GM23338 (cell line): ENCODE data around the gene CIT. TPM values are rescaled to one million over a fixed set of nuclear protein-coding genes. Genes with fewer than 3 reads are reported as not detected.

Experiments
- ATAC-seq: fragments of 200-7000 bp; cut with Tn5 transposase; 3 replicates; pipeline ENCODE4 v1.9.1; 2020
- DNase-seq: peaks from one replicate; pipeline ENCODE4 v3.0.0-alpha.2; 2015; ENCODE audit warnings: low spot score
- H2AFZ ChIP-seq: fragments of 200-600 bp; sonication (generic); 2 replicates; pipeline ENCODE4 v1.8.0; 2016; ENCODE audit warnings: antibody characterized with exemption, mild to moderate bottlenecking, moderate library complexity
- H3F3A ChIP-seq: fragments of 200-600 bp; sonication (generic); replicated peaks from 2 replicates; pipeline ENCODE4 v1.8.0; 2017; ENCODE audit warnings: antibody characterized with exemption, mixed run types, low read depth
- H3K27ac ChIP-seq: fragments of 200-600 bp; sonication (generic); 2 replicates; pipeline ENCODE4 v1.6.1; 2016; ENCODE audit warnings: low read depth
- H3K27me3 ChIP-seq: fragments of 200-600 bp; sonication (generic); 2 replicates; pipeline ENCODE4 v1.8.0; 2016; ENCODE audit warnings: mild to moderate bottlenecking, mixed run types, moderate library complexity; ENCODE audit not compliant: insufficient read depth
- H3K36me3 ChIP-seq: fragments of 200-600 bp; sonication (generic); 2 replicates; pipeline ENCODE4 v1.8.0; 2016; ENCODE audit warnings: mild to moderate bottlenecking; ENCODE audit not compliant: insufficient read depth
- H3K4me1 ChIP-seq: fragments of 200-600 bp; sonication (generic); 2 replicates; pipeline ENCODE4 v1.8.0; 2016; ENCODE audit warnings: mild to moderate bottlenecking, moderate library complexity; ENCODE audit not compliant: insufficient read depth
- H3K4me2 ChIP-seq: fragments of 200-600 bp; sonication (generic); 2 replicates; pipeline ENCODE4 v1.7.1; 2017; ENCODE audit warnings: mixed run types
- H3K4me3 ChIP-seq: fragments of 200-600 bp; sonication (generic); 2 replicates; pipeline ENCODE4 v1.6.1; 2016; ENCODE audit warnings: mixed run types
- H3K79me2 ChIP-seq: fragments of 200-600 bp; sonication (generic); replicated peaks from 2 replicates; pipeline ENCODE4 v1.8.0; 2017; ENCODE audit warnings: mild to moderate bottlenecking; ENCODE audit not compliant: insufficient read depth
- H3K9me2 ChIP-seq: fragments of 200-600 bp; sonication (generic); 2 replicates; pipeline ENCODE4 v1.8.0; 2017; ENCODE audit not compliant: insufficient read depth
- H4K20me1 ChIP-seq: fragments of 200-600 bp; sonication (generic); replicated peaks from 2 replicates; pipeline ENCODE4 v1.8.0; 2017; ENCODE audit warnings: mild to moderate bottlenecking; ENCODE audit not compliant: insufficient read depth
- H3K27ac Mint-ChIP-seq: 2 replicates; pipeline ENCODE4 v1.8.0; 2020; ENCODE audit warnings: inconsistent platforms, mild to moderate bottlenecking, moderate library complexity, mixed read lengths
- H3K27me3 Mint-ChIP-seq: 3 replicates; pipeline ENCODE4 v1.8.0; 2022; ENCODE audit warnings: low read depth, mild to moderate bottlenecking, moderate library complexity, mixed read lengths, inconsistent platforms; ENCODE audit not compliant: insufficient read depth, poor library complexity
- H3K36me3 Mint-ChIP-seq: 3 replicates; pipeline ENCODE4 v1.8.0; 2021; ENCODE audit warnings: low read depth, mild to moderate bottlenecking, inconsistent platforms, moderate library complexity, mixed read lengths
- H3K4me1 Mint-ChIP-seq: 3 replicates; pipeline ENCODE4 v1.8.0; 2020; ENCODE audit warnings: mild to moderate bottlenecking, inconsistent platforms, mixed read lengths
- H3K4me3 Mint-ChIP-seq: 3 replicates; pipeline ENCODE4 v1.8.0; 2021; ENCODE audit warnings: moderate library complexity, mild to moderate bottlenecking, inconsistent platforms, mixed read lengths
- H3K9me3 Mint-ChIP-seq: 3 replicates; pipeline ENCODE4 v1.8.0; 2020; ENCODE audit warnings: moderate library complexity, mild to moderate bottlenecking, inconsistent platforms, mixed read lengths
- CREB1 ChIP-seq: fragments of 250-450 bp; sonication (Bioruptor Pico); IDR thresholded peaks from 2 replicates; pipeline ENCODE4 v1.5.0; 2020; ENCODE audit warnings: low read depth, mild to moderate bottlenecking, moderate library complexity
- EZH2 ChIP-seq: fragments of 200-600 bp; sonication (generic); IDR thresholded peaks from one replicate; pipeline ENCODE4 v1.8.0; 2017; ENCODE audit warnings: antibody characterized with exemption, mild to moderate bottlenecking, low read depth; ENCODE audit not compliant: unreplicated experiment
- JUNB ChIP-seq: IDR thresholded peaks from one replicate; pipeline ENCODE4 v1.6.1; 2016; ENCODE audit warnings: antibody characterized with exemption; ENCODE audit not compliant: unreplicated experiment
- NANOG ChIP-seq: IDR thresholded peaks from 2 replicates; pipeline ENCODE4 v1.6.1; 2016; ENCODE audit warnings: antibody characterized with exemption, borderline replicate concordance
- POLR2AphosphoS5 ChIP-seq: IDR thresholded peaks from 2 replicates; pipeline ENCODE4 v1.6.1; 2016; ENCODE audit warnings: antibody characterized with exemption, low read depth
- STAT1 ChIP-seq: IDR thresholded peaks from one replicate; pipeline ENCODE4 v1.6.1; 2016; ENCODE audit warnings: antibody characterized with exemption; ENCODE audit not compliant: unreplicated experiment
- ZNF331 ChIP-seq: fragments of 250-450 bp; sonication (Bioruptor Pico); IDR thresholded peaks from 2 replicates; pipeline ENCODE4 v1.5.0; 2020; ENCODE audit warnings: low read depth, mild to moderate bottlenecking, moderate library complexity
- polyA plus RNA-seq: library from polyadenylated mRNA; unstranded; fragments of >200 nt; fragmentation: Nextera tagmentation; extraction: Ambion mirVana; gene quantifications from 2 replicates; pipeline ENCODE4 v1.2.1, GENCODE V29; 2016
- total RNA-seq: library from RNA; depleted of rRNA; stranded (reverse); fragments of >200 nt; shearing (Covaris generic); gene quantifications from 2 replicates; pipeline ENCODE4 v1.2.3, GENCODE V29; 2014
- TF ChIP-seq, protein P1 (sequence below): fragments of 250-450 bp; sonication (Bioruptor Pico); IDR thresholded peaks from 2 replicates; pipeline ENCODE4 v1.5.0; 2020; ENCODE audit warnings: mild to moderate bottlenecking, moderate library complexity
- TF ChIP-seq, protein P2 (sequence below): IDR thresholded peaks from 2 replicates; pipeline ENCODE4 v1.6.1; 2016; ENCODE audit warnings: antibody characterized with exemption

Gene CIT
- total and polyA plus RNA-seq, 2 experiments from 2014 or later: 9.7 to 47.8 TPM

DNA sequence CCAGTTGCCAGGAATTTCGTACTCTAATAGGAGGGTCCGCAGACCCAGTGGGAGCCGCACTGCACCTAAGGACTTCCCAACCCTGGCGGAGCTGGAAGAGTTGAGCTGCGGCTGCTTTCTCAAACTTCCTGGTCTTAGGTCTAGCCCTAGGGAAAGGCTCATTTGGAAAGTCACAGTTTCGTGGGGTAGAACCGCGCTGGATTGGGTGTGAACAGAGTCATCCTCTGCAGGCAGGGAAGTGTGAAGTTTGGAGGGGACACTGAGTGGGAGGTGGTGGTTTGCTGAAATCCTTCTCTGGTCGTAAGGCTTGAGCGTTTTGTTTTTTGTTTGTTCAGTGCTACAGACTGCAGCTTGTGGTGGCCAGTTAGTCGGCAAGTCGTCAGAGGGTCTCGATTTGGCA, 190.3 kb downstream of the CIT start:
- no peaks in the 10 kb centered on the region for H3K36me3 ChIP-seq
- no peaks in the 10 kb centered on the region for H3F3A ChIP-seq
- no peaks in the 10 kb centered on the region; the same call in none of the 2 replicates for H4K20me1 ChIP-seq
- Mint-ChIP-seq H3K4me3 (no peak overlapping the region), H3K27ac (peak overlapping the region; percentile 12; the same call in 1 of the 2 replicates), H3K9me3 (no peaks in the 10 kb centered on the region), H3K36me3 (peaks cover 47% of the 10 kb centered on the region), H3K27me3 (no peaks in the 10 kb centered on the region), H3K4me1 (peaks cover 12% of the 10 kb centered on the region; the same call in 2 of the 3 replicates)
- H3K27ac ChIP-seq: no peak overlapping the region
- no peak overlapping the region for H3K4me2 ChIP-seq
- H3K79me2 ChIP-seq: no peaks in the 10 kb centered on the region
- H3K4me1 ChIP-seq: no peaks in the 10 kb centered on the region
- H3K4me3 ChIP-seq: no peak overlapping the region
- 0 out of 2 replicates have a peak, but pooled peaks cover 4% of the 10 kb centered on the region for H3K9me2 ChIP-seq
- H3K27me3 ChIP-seq: no peaks in the 10 kb centered on the region
- H2AFZ ChIP-seq: no peak overlapping the region
- ATAC-seq (no peak), DNase-seq (no peak)
- TF ChIP-seq POLR2AphosphoS5 (no peak), EZH2 (no peak), STAT1 (no peak), ZNF331 (CRISPR knock-in tag) (no peak), NANOG (no peak)
- TF ChIP-seq, protein P1, sequence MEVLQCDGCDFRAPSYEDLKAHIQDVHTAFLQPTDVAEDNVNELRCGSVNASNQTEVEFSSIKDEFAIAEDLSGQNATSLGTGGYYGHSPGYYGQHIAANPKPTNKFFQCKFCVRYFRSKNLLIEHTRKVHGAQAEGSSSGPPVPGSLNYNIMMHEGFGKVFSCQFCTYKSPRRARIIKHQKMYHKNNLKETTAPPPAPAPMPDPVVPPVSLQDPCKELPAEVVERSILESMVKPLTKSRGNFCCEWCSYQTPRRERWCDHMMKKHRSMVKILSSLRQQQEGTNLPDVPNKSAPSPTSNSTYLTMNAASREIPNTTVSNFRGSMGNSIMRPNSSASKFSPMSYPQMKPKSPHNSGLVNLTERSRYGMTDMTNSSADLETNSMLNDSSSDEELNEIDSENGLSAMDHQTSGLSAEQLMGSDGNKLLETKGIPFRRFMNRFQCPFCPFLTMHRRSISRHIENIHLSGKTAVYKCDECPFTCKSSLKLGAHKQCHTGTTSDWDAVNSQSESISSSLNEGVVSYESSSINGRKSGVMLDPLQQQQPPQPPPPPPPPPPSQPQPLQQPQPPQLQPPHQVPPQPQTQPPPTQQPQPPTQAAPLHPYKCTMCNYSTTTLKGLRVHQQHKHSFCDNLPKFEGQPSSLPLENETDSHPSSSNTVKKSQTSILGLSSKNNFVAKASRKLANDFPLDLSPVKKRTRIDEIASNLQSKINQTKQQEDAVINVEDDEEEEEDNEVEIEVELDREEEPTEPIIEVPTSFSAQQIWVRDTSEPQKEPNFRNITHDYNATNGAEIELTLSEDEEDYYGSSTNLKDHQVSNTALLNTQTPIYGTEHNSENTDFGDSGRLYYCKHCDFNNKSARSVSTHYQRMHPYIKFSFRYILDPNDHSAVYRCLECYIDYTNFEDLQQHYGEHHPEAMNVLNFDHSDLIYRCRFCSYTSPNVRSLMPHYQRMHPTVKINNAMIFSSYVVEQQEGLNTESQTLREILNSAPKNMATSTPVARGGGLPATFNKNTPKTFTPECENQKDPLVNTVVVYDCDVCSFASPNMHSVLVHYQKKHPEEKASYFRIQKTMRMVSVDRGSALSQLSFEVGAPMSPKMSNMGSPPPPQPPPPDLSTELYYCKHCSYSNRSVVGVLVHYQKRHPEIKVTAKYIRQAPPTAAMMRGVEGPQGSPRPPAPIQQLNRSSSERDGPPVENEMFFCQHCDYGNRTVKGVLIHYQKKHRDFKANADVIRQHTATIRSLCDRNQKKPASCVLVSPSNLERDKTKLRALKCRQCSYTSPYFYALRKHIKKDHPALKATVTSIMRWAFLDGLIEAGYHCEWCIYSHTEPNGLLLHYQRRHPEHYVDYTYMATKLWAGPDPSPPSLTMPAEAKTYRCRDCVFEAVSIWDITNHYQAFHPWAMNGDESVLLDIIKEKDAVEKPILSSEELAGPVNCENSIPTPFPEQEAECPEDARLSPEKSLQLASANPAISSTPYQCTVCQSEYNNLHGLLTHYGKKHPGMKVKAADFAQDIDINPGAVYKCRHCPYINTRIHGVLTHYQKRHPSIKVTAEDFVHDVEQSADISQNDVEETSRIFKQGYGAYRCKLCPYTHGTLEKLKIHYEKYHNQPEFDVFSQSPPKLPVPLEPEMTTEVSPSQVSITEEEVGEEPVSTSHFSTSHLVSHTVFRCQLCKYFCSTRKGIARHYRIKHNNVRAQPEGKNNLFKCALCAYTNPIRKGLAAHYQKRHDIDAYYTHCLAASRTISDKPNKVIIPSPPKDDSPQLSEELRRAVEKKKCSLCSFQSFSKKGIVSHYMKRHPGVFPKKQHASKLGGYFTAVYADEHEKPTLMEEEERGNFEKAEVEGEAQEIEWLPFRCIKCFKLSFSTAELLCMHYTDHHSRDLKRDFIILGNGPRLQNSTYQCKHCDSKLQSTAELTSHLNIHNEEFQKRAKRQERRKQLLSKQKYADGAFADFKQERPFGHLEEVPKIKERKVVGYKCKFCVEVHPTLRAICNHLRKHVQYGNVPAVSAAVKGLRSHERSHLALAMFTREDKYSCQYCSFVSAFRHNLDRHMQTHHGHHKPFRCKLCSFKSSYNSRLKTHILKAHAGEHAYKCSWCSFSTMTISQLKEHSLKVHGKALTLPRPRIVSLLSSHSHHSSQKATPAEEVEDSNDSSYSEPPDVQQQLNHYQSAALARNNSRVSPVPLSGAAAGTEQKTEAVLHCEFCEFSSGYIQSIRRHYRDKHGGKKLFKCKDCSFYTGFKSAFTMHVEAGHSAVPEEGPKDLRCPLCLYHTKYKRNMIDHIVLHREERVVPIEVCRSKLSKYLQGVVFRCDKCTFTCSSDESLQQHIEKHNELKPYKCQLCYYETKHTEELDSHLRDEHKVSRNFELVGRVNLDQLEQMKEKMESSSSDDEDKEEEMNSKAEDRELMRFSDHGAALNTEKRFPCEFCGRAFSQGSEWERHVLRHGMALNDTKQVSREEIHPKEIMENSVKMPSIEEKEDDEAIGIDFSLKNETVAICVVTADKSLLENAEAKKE: no peak

DNA sequence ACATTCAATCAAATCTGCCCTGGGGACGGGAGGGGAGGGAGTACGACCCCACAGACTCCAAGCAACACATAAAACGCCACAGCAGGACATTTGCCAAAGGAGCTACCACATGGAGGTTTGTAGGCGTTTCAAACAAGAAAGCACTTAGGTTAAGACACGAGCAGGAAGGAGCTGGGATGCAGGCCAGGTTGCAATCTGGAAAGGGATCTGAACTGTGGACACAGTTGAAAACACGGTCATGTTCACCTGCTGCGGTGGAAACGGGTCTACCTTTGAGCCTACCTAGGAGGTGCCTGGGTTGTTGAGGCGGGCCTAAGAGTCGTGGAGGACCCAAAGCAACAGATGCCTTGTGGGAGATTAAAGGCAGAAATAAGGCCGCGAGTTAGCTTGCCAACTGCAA, 190.8 kb downstream of the CIT start:
- no peak overlapping the region for H3K4me3 Mint-ChIP-seq
- Histone ChIP-seq H3K27ac (no peak overlapping the region), H4K20me1 (no peaks in the 10 kb centered on the region; the same call in 1 of the 2 replicates), H3K4me1 (no peaks in the 10 kb centered on the region), H3K9me2 (0 out of 2 replicates have a peak, but pooled peaks cover 4% of the 10 kb centered on the region), H3F3A (0 out of 2 replicates have a peak, but pooled peaks cover 3% of the 10 kb centered on the region), H3K36me3 (no peaks in the 10 kb centered on the region), H2AFZ (no peak overlapping the region), H3K79me2 (no peaks in the 10 kb centered on the region), H3K4me3 (no peak overlapping the region), H3K4me2 (no peak overlapping the region), H3K27me3 (no peaks in the 10 kb centered on the region)
- H3K9me3 Mint-ChIP-seq: no peaks in the 10 kb centered on the region
- no peak for DNase-seq
- ATAC-seq: no peak
- H3K36me3 Mint-ChIP-seq: peaks cover 47% of the 10 kb centered on the region
- H3K27me3 Mint-ChIP-seq: no peaks in the 10 kb centered on the region
- no peak overlapping the region for H3K27ac Mint-ChIP-seq
- H3K4me1 Mint-ChIP-seq: peaks cover 10% of the 10 kb centered on the region; the same call in 2 of the 3 replicates
- TF ChIP-seq, protein P2, sequence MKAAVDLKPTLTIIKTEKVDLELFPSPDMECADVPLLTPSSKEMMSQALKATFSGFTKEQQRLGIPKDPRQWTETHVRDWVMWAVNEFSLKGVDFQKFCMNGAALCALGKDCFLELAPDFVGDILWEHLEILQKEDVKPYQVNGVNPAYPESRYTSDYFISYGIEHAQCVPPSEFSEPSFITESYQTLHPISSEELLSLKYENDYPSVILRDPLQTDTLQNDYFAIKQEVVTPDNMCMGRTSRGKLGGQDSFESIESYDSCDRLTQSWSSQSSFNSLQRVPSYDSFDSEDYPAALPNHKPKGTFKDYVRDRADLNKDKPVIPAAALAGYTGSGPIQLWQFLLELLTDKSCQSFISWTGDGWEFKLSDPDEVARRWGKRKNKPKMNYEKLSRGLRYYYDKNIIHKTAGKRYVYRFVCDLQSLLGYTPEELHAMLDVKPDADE: no peak
- TF ChIP-seq NANOG: no peak
- no peak for TF ChIP-seq CREB1 (CRISPR knock-in tag)
- TF ChIP-seq ZNF331 (CRISPR knock-in tag): no peak
- TF ChIP-seq JUNB: no peak
- no peak for TF ChIP-seq EZH2
- no peak for TF ChIP-seq STAT1
